Testis (tissue), 2 donors: ENCODE results near the gene STAMBPL1.

Source experiments
- POLR2A ChIP-seq: fragments of 450-650 bp; IDR thresholded peaks from one replicate; pipeline ENCODE4 v1.6.1; 2017; ENCODE audit warnings: antibody characterized with exemption, mild to moderate bottlenecking, moderate library complexity
- TF ChIP-seq, protein P1 (sequence below), 3 experiments: fragments of 450-650 bp in 2 of 3; fragments of 200-600 bp in 1 of 3; sonication (generic) in 1 of 3; IDR thresholded peaks; one replicate each; pipeline ENCODE4 v1.5.1; 2016 to 2019; ENCODE audit warnings: antibody characterized with exemption in 3 of 3, mild to moderate bottlenecking in 2 of 3, moderate library complexity in 1 of 3

DNA sequence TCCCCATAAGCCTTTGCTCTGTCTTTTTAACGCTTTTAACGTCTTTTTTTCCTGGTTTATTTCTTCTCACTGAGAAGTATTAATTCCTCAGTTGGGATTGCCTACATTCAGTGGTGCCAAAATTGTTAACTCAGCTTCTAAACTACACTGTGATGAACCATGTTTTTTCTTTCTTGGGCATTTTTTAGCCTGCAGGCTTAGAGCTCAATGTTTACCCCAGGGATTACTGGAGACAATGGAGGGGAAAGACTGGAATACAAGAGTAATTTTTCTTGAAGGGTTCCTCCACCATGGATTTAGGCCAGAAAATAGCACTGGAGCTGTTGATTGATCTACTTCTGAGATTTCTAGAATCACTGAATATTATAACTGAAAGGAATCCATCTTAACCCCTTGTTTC lies 19.8 kb downstream of the STAMBPL1 start:
- TF ChIP-seq, protein P1, sequence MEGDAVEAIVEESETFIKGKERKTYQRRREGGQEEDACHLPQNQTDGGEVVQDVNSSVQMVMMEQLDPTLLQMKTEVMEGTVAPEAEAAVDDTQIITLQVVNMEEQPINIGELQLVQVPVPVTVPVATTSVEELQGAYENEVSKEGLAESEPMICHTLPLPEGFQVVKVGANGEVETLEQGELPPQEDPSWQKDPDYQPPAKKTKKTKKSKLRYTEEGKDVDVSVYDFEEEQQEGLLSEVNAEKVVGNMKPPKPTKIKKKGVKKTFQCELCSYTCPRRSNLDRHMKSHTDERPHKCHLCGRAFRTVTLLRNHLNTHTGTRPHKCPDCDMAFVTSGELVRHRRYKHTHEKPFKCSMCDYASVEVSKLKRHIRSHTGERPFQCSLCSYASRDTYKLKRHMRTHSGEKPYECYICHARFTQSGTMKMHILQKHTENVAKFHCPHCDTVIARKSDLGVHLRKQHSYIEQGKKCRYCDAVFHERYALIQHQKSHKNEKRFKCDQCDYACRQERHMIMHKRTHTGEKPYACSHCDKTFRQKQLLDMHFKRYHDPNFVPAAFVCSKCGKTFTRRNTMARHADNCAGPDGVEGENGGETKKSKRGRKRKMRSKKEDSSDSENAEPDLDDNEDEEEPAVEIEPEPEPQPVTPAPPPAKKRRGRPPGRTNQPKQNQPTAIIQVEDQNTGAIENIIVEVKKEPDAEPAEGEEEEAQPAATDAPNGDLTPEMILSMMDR (IDR thresholded peaks at IDR 0.05) = no peak
- TF ChIP-seq POLR2A = no peak
